WTC11 (cell line): Measurements from ENCODE around the gene PTPRG. TPM values are rescaled to one million over a fixed set of nuclear protein-coding genes. Genes with fewer than 3 reads are reported as not detected.

Experiments
- ATAC-seq: fragments of 200-7000 bp; cut with Tn5 transposase; 2 replicates; pipeline ENCODE4 v1.10.0; 2021; ENCODE audit warnings: mild to moderate bottlenecking, moderate library complexity
- CTCF ChIA-PET: fragments of 300-600 bp; sonication (Branson Sonifier 250); formaldehyde crosslinking; loops from one replicate; lab custom pipeline; 2021; ENCODE audit warnings: antibody characterized with exemption; lab: Charles Lee
- POLR2A ChIA-PET: fragments of 350-600 bp; sonication (Branson Sonifier 250); formaldehyde crosslinking; loops from one replicate; lab custom pipeline; 2021; ENCODE audit warnings: antibody characterized with exemption; lab: Charles Lee
- DNase-seq: peaks from one replicate; pipeline ENCODE4 v3.0.0; 2021; ENCODE audit warnings: low spot score
- H3K27ac Mint-ChIP-seq: 2 replicates; pipeline ENCODE4 v1.8.0; 2021; ENCODE audit warnings: mixed read lengths
- H3K27me3 Mint-ChIP-seq: 2 replicates; pipeline ENCODE4 v1.8.0; 2021; ENCODE audit warnings: low read depth, mild to moderate bottlenecking, moderate library complexity, mixed read lengths
- H3K36me3 Mint-ChIP-seq: 2 replicates; pipeline ENCODE4 v1.8.0; 2021; ENCODE audit warnings: mixed read lengths
- H3K4me1 Mint-ChIP-seq: 2 replicates; pipeline ENCODE4 v1.8.0; 2022; ENCODE audit warnings: mixed read lengths
- H3K4me3 Mint-ChIP-seq: 2 replicates; pipeline ENCODE4 v1.8.0; 2021; ENCODE audit warnings: mild to moderate bottlenecking, moderate library complexity, mixed read lengths
- H3K9me3 Mint-ChIP-seq: 2 replicates; pipeline ENCODE4 v1.8.0; 2021; ENCODE audit warnings: mixed read lengths
- CBFB ChIP-seq: sonication (generic); formaldehyde crosslinking; IDR thresholded peaks from 2 replicates; pipeline ENCODE4 v1.8.1; 2022; ENCODE audit warnings: mild to moderate bottlenecking, low read depth, missing genetic modification reagents
- ETV6 ChIP-seq: sonication (generic); formaldehyde crosslinking; IDR thresholded peaks from 2 replicates; pipeline ENCODE4 v1.8.1; 2022; ENCODE audit warnings: mild to moderate bottlenecking, missing genetic modification reagents
- GRHL2 ChIP-seq: fragments of 250-450 bp; sonication (Bioruptor Pico); IDR thresholded peaks from 2 replicates; pipeline ENCODE4 v1.8.0; 2022; ENCODE audit warnings: mild to moderate bottlenecking, moderate library complexity; ENCODE audit not compliant: insufficient replicate concordance, severe bottlenecking
- TP53 ChIP-seq: sonication (generic); formaldehyde crosslinking; IDR thresholded peaks from 2 replicates; pipeline ENCODE4 v1.8.1; 2023; ENCODE audit warnings: mild to moderate bottlenecking, missing genetic modification reagents
- ZNF671 ChIP-seq: fragments of 250-450 bp; sonication (Bioruptor Pico); IDR thresholded peaks from 2 replicates; pipeline ENCODE4 v1.8.0; 2021; ENCODE audit warnings: mild to moderate bottlenecking
- total RNA-seq: library from RNA; stranded (reverse); gene quantifications from 3 replicates; pipeline ENCODE4 v1.2.3, GENCODE V29; 2021
- TF ChIP-seq, protein P1 (sequence below): sonication (generic); formaldehyde crosslinking; IDR thresholded peaks from 2 replicates; pipeline ENCODE4 v1.8.0; 2023; ENCODE audit warnings: mild to moderate bottlenecking, missing genetic modification reagents
- TF ChIP-seq, protein P2 (sequence below): sonication (generic); formaldehyde crosslinking; IDR thresholded peaks from 2 replicates; pipeline ENCODE4 v1.8.0; 2022; ENCODE audit warnings: mild to moderate bottlenecking, missing genetic modification reagents
- TF ChIP-seq, protein P3 (sequence below): sonication (generic); formaldehyde crosslinking; IDR thresholded peaks from 2 replicates; pipeline ENCODE4 v1.8.1; 2023; ENCODE audit warnings: mild to moderate bottlenecking, moderate library complexity, missing genetic modification reagents
- TF ChIP-seq, protein P4 (sequence below): fragments of 250-450 bp; sonication (Bioruptor Pico); IDR thresholded peaks from 2 replicates; pipeline ENCODE4 v2.1.2; 2022; ENCODE audit warnings: mild to moderate bottlenecking, moderate library complexity
- TF ChIP-seq, protein P5 (sequence below): fragments of 250-450 bp; sonication (Bioruptor Pico); IDR thresholded peaks from 2 replicates; pipeline ENCODE4 v1.9.0; 2021; ENCODE audit warnings: mild to moderate bottlenecking
- TF ChIP-seq, protein P6 (sequence below): sonication (generic); formaldehyde crosslinking; conservative IDR thresholded peaks from 2 replicates; pipeline ENCODE4 v1.8.1; 2023; ENCODE audit warnings: mild to moderate bottlenecking, low read depth, missing genetic modification reagents, moderate library complexity

The PTPRG gene
- total RNA-seq, 1 experiment from 2014 or later, result 106 TPM

DNA sequence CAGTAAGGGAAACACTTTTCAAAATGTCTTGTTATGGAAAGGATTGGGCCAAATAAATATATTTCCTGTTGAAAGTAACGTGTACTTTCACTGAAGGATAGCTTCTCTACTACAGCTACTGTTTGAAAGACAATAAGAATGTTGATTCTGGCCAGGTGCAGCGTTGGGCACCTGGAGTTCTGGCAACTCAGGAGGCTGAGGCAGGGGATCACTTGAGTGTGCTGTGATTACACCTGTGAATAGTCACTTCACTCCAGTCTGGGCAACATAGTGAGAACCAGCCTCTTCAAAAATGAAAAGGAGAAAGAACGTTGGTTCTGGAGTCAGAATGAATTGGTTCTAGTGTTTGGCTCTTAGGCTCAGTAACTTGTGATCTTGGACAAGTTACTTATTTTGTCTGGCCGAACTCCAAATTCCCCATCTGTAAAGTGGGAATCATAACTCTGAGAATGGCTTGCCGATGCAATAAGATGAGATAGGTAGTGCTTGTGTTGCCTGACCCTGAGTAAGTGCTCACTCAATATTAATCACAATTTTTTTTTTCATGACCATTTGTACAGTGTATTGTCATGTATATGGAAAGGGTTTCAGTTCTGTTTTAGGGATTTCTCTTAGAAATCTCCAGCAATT lies 310.8 kb downstream of the PTPRG start (continued):
- TF ChIP-seq, protein P1, sequence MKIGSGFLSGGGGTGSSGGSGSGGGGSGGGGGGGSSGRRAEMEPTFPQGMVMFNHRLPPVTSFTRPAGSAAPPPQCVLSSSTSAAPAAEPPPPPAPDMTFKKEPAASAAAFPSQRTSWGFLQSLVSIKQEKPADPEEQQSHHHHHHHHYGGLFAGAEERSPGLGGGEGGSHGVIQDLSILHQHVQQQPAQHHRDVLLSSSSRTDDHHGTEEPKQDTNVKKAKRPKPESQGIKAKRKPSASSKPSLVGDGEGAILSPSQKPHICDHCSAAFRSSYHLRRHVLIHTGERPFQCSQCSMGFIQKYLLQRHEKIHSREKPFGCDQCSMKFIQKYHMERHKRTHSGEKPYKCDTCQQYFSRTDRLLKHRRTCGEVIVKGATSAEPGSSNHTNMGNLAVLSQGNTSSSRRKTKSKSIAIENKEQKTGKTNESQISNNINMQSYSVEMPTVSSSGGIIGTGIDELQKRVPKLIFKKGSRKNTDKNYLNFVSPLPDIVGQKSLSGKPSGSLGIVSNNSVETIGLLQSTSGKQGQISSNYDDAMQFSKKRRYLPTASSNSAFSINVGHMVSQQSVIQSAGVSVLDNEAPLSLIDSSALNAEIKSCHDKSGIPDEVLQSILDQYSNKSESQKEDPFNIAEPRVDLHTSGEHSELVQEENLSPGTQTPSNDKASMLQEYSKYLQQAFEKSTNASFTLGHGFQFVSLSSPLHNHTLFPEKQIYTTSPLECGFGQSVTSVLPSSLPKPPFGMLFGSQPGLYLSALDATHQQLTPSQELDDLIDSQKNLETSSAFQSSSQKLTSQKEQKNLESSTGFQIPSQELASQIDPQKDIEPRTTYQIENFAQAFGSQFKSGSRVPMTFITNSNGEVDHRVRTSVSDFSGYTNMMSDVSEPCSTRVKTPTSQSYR, result no peak
- no peak for TF ChIP-seq GRHL2 (CRISPR knock-in tag)

DNA sequence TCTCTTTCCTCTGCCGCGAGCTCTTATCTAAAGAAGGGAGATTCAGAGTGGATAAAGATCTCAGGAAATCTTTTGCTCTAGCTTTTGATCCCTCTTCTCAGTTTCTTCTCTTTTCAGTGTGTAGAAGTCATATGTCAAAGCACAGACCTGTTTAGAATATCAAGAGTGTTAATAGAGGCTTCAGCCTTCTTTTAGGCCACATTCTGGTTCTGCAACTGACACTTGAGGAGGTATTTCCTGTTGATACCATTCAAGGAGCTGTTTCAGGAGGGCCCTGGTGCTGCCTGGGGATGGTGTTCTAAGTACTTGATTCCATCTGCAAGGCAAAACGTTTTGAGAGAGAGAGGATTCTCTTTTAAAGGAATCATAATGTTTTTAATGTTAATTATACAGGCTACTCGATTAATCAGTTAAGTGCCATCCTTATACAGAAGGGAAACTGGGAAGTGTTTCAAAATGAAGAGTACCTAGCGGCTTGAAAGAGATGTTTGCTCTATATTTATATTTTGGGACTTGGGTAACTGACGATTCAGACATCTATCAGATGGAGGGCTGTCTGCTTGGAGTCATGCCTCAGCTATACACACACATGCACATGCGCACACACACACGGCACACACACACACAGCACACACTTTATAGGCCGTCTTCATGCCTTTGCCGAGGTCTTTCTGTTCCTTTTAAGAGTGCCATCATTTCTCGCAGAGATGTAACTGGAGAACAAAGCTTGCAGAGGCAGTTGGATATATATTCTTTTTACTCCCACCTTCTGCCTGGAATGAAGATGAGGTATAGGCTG lies 313.9 kb downstream of the PTPRG start:
- ChIA-PET CTCF (interaction anchor here (0.5 to 1.4 kb wide), 6 partner anchors 20 to 314 kb away, joined by 3 to 4 read pairs (median 4); no protein-coding TSS in a partner anchor), POLR2A (interaction anchor here (0.8 kb wide), 1 partner anchor 29 kb away, joined by 3 read pairs; no protein-coding TSS in a partner anchor)
- Mint-ChIP-seq H3K4me3 (peak overlapping the region; percentile 51), H3K27me3 (no peaks in the 10 kb centered on the region), H3K36me3 (no peaks in the 10 kb centered on the region), H3K27ac (peak overlapping the region; percentile 97), H3K4me1 (peaks cover 94% of the 10 kb centered on the region), H3K9me3 (no peaks in the 10 kb centered on the region)
- TF ChIP-seq, protein P2, sequence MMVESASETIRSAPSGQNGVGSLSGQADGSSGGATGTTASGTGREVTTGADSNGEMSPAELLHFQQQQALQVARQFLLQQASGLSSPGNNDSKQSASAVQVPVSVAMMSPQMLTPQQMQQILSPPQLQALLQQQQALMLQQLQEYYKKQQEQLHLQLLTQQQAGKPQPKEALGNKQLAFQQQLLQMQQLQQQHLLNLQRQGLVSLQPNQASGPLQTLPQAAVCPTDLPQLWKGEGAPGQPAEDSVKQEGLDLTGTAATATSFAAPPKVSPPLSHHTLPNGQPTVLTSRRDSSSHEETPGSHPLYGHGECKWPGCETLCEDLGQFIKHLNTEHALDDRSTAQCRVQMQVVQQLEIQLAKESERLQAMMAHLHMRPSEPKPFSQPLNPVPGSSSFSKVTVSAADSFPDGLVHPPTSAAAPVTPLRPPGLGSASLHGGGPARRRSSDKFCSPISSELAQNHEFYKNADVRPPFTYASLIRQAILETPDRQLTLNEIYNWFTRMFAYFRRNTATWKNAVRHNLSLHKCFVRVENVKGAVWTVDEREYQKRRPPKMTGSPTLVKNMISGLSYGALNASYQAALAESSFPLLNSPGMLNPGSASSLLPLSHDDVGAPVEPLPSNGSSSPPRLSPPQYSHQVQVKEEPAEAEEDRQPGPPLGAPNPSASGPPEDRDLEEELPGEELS (CRISPR knock-in tag), result peak; percentile 57; the same call in 1 of the 2 replicates
- no peak for TF ChIP-seq CBFB (CRISPR knock-in tag)
- TF ChIP-seq, protein P3, sequence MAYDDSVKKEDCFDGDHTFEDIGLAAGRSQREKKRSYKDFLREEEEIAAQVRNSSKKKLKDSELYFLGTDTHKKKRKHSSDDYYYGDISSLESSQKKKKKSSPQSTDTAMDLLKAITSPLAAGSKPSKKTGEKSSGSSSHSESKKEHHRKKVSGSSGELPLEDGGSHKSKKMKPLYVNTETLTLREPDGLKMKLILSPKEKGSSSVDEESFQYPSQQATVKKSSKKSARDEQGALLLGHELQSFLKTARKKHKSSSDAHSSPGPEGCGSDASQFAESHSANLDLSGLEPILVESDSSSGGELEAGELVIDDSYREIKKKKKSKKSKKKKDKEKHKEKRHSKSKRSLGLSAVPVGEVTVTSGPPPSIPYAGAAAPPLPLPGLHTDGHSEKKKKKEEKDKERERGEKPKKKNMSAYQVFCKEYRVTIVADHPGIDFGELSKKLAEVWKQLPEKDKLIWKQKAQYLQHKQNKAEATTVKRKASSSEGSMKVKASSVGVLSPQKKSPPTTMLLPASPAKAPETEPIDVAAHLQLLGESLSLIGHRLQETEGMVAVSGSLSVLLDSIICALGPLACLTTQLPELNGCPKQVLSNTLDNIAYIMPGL, result no peak
- 0 out of 2 replicates have a peak, but pooled peaks have one; percentile 10 for TF ChIP-seq ETV6 (CRISPR knock-in tag)
- 0 out of 2 replicates have a peak, but pooled peaks have one; percentile 10 for TF ChIP-seq TP53 (CRISPR knock-in tag)
- peak; percentile 74 for ATAC-seq
- no peak for DNase-seq

DNA sequence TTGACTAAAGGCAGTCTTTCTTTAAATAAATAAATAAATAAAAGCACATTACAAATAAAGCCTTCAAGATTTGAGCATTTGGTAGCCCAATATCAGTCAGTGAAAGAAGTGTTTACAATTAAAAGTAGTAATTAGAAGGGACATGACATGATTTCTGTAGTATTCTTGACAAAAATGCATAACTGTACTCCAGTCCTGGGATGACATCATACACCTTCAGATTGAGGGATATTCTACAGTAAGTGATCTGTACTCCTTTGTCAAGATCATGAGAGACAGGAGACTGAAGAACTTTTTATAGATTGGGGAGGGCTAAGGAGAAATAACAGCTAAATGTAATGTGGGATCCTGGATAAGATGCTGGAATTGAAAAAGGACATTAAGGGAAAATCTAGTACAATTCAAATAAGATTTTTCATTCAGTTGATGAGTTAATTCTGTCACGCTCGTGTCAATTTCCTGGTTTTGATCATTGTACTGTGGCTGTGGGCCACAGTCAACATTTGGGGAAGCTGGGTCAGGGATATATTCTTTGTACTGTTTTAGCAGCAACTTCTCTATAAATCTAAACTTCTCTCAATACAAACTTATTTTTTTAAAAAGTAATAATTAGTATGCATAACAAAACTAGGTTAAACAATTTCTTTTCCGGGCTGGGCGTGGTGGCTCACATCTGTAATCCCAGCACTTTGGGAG lies 314.8 kb downstream of the PTPRG start:
- Mint-ChIP-seq H3K27ac (peak overlapping the region; percentile 87), H3K4me3 (no peak overlapping the region), H3K27me3 (no peaks in the 10 kb centered on the region), H3K9me3 (no peaks in the 10 kb centered on the region), H3K4me1 (peaks cover 94% of the 10 kb centered on the region), H3K36me3 (no peaks in the 10 kb centered on the region)
- ChIA-PET POLR2A (no interaction called here), CTCF (interaction anchor here (1.1 kb wide), 1 partner anchor 60 kb away, joined by 4 read pairs; no protein-coding TSS in a partner anchor)
- DNase-seq (no peak), ATAC-seq (no peak)
- TF ChIP-seq, protein P4, sequence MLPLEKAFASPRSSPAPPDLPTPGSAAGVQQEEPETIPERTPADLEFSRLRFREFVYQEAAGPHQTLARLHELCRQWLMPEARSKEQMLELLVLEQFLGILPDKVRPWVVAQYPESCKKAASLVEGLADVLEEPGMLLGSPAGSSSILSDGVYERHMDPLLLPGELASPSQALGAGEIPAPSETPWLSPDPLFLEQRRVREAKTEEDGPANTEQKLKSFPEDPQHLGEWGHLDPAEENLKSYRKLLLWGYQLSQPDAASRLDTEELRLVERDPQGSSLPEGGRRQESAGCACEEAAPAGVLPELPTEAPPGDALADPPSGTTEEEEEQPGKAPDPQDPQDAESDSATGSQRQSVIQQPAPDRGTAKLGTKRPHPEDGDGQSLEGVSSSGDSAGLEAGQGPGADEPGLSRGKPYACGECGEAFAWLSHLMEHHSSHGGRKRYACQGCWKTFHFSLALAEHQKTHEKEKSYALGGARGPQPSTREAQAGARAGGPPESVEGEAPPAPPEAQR (CRISPR knock-in tag), result no peak
- TF ChIP-seq ZNF671 (CRISPR knock-in tag) (no peak), GRHL2 (CRISPR knock-in tag) (no peak)
- TF ChIP-seq, protein P2 (CRISPR knock-in tag), result no peak
- TF ChIP-seq, protein P5, sequence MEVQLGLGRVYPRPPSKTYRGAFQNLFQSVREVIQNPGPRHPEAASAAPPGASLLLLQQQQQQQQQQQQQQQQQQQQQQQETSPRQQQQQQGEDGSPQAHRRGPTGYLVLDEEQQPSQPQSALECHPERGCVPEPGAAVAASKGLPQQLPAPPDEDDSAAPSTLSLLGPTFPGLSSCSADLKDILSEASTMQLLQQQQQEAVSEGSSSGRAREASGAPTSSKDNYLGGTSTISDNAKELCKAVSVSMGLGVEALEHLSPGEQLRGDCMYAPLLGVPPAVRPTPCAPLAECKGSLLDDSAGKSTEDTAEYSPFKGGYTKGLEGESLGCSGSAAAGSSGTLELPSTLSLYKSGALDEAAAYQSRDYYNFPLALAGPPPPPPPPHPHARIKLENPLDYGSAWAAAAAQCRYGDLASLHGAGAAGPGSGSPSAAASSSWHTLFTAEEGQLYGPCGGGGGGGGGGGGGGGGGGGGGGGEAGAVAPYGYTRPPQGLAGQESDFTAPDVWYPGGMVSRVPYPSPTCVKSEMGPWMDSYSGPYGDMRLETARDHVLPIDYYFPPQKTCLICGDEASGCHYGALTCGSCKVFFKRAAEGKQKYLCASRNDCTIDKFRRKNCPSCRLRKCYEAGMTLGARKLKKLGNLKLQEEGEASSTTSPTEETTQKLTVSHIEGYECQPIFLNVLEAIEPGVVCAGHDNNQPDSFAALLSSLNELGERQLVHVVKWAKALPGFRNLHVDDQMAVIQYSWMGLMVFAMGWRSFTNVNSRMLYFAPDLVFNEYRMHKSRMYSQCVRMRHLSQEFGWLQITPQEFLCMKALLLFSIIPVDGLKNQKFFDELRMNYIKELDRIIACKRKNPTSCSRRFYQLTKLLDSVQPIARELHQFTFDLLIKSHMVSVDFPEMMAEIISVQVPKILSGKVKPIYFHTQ, result no peak
- TF ChIP-seq, protein P6, sequence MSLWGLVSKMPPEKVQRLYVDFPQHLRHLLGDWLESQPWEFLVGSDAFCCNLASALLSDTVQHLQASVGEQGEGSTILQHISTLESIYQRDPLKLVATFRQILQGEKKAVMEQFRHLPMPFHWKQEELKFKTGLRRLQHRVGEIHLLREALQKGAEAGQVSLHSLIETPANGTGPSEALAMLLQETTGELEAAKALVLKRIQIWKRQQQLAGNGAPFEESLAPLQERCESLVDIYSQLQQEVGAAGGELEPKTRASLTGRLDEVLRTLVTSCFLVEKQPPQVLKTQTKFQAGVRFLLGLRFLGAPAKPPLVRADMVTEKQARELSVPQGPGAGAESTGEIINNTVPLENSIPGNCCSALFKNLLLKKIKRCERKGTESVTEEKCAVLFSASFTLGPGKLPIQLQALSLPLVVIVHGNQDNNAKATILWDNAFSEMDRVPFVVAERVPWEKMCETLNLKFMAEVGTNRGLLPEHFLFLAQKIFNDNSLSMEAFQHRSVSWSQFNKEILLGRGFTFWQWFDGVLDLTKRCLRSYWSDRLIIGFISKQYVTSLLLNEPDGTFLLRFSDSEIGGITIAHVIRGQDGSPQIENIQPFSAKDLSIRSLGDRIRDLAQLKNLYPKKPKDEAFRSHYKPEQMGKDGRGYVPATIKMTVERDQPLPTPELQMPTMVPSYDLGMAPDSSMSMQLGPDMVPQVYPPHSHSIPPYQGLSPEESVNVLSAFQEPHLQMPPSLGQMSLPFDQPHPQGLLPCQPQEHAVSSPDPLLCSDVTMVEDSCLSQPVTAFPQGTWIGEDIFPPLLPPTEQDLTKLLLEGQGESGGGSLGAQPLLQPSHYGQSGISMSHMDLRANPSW, result no peak
